ENCODE results near the gene CENPP. TPM values are rescaled to one million over a fixed set of nuclear protein-coding genes. Genes with fewer than 3 reads are reported as not detected.

The CENPP gene
- total RNA-seq, 3 donors from 2014 or later (not counting 1 experiment from before 2014, with no cell fraction given), result 10.3 to 14.5 (median 12.1) TPM

- Mint-ChIP-seq H3K9me3 (no peaks in the 10 kb centered on the region), H3K4me3 (no peak overlapping the region), H3K27me3 (ENCODE audit: low read depth in 2 of 2) (no peaks in the 10 kb centered on the region), H3K36me3 (no peaks in the 10 kb centered on the region), H3K27ac (no peak overlapping the region), H3K4me1 (no peaks in the 10 kb centered on the region)
- no peaks in the 10 kb centered on the region for H3K9me3 ChIP-seq (ENCODE audit: control insufficient read depth, insufficient read depth, low read length)
- H3K4me3 ChIP-seq (ENCODE audit: low read length), result no peak overlapping the region
- no peaks in the 10 kb centered on the region for H3K27me3 ChIP-seq (ENCODE audit: control insufficient read depth, insufficient read depth, low read length)
- ATAC-seq, result no peak
- 96% methylated on average over 3 of the region's 3 CpGs for whole genome bisulfite sequencing (ENCODE audit: insufficient coverage)
- no peaks in the 10 kb centered on the region for H3K4me1 ChIP-seq (ENCODE audit: control insufficient read depth, insufficient read depth, low read length)
- H3K36me3 ChIP-seq (ENCODE audit: control insufficient read depth, insufficient read depth, low read length), result no peaks in the 10 kb centered on the region
- intact Hi-C loops (cut with micrococcal nuclease), result no loop called here
- no peak for DNase-seq
- H3K27ac ChIP-seq (ENCODE audit: low read length), result no peak overlapping the region
- TF ChIP-seq CTCF (IDR thresholded peaks at IDR 0.05), result no peak
These were observed 138.2 kb downstream of the CENPP start for GRCh38 chr9:92463984-92464383.

GRCh38 chr9:92467041-92467440 is 141.3 kb downstream of the CENPP start:
- ATAC-seq (no peak), DNase-seq (no peak)
- no peak overlapping the region for H3K27ac Mint-ChIP-seq
- H3K4me3 ChIP-seq (ENCODE audit: low read length), result no peak overlapping the region
- H3K9me3 Mint-ChIP-seq, result no peaks in the 10 kb centered on the region
- H3K27me3 Mint-ChIP-seq (ENCODE audit: low read depth in 2 of 2), result no peaks in the 10 kb centered on the region
- TF ChIP-seq CTCF (IDR thresholded peaks at IDR 0.05), result no peak
- H3K36me3 Mint-ChIP-seq, result no peaks in the 10 kb centered on the region
- no peak overlapping the region for H3K27ac ChIP-seq (ENCODE audit: low read length)
- no peaks in the 10 kb centered on the region for H3K4me1 Mint-ChIP-seq
- intact Hi-C loops (cut with micrococcal nuclease), result no loop called here
- no peak overlapping the region for H3K4me3 Mint-ChIP-seq
- H3K27me3 ChIP-seq (ENCODE audit: control insufficient read depth, insufficient read depth, low read length), result no peaks in the 10 kb centered on the region
- no peaks in the 10 kb centered on the region for H3K36me3 ChIP-seq (ENCODE audit: control insufficient read depth, insufficient read depth, low read length)
- 91% methylated on average over 1 of the region's 1 CpG for WGBS (ENCODE audit: insufficient coverage)
- no peaks in the 10 kb centered on the region for H3K9me3 ChIP-seq (ENCODE audit: control insufficient read depth, insufficient read depth, low read length)
- no peaks in the 10 kb centered on the region for H3K4me1 ChIP-seq (ENCODE audit: control insufficient read depth, insufficient read depth, low read length)

DNA sequence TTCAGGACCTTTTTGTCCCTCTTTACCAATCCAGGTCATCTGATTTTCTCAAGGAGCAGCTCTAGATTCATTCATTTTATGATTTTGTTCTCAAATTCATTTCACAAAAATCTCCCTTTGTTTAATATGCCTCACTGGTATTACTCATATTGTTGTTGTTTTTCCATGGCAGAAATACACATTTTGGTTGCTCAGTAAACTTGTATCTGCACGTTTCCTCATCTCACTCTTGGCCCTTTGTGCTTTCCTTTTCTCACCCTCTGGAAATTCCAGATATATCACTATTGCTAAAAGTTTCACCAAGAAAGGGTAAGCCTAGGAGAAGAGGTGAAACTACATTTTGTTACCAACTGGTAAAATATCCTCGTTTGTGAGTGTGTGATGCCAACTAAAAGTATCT is 141.8 kb downstream of the CENPP start:
- H3K27me3 Mint-ChIP-seq (ENCODE audit: low read depth in 2 of 2), result no peaks in the 10 kb centered on the region
- ATAC-seq (no peak), DNase-seq (no peak)
- no peak overlapping the region for H3K27ac Mint-ChIP-seq
- H3K36me3 Mint-ChIP-seq, result no peaks in the 10 kb centered on the region
- no peak overlapping the region for H3K27ac ChIP-seq (ENCODE audit: low read length)
- no peaks in the 10 kb centered on the region for H3K4me1 ChIP-seq (ENCODE audit: control insufficient read depth, insufficient read depth, low read length)
- WGBS (ENCODE audit: insufficient coverage), result 89% methylated on average over 2 of the region's 2 CpGs
- intact Hi-C loops (cut with micrococcal nuclease), result no loop called here
- no peak for TF ChIP-seq CTCF (IDR thresholded peaks at IDR 0.05)
- no peak overlapping the region for H3K4me3 Mint-ChIP-seq
- H3K4me1 Mint-ChIP-seq, result no peaks in the 10 kb centered on the region
- H3K36me3 ChIP-seq (ENCODE audit: control insufficient read depth, insufficient read depth, low read length), result no peaks in the 10 kb centered on the region
- no peaks in the 10 kb centered on the region for H3K27me3 ChIP-seq (ENCODE audit: control insufficient read depth, insufficient read depth, low read length)
- no peak overlapping the region for H3K4me3 ChIP-seq (ENCODE audit: low read length)
- H3K9me3 ChIP-seq (ENCODE audit: control insufficient read depth, insufficient read depth, low read length), result no peaks in the 10 kb centered on the region
- no peaks in the 10 kb centered on the region for H3K9me3 Mint-ChIP-seq

GRCh38 chr9:92468206-92468605 is 142.5 kb downstream of the CENPP start:
- intact Hi-C loops (cut with micrococcal nuclease), result no loop called here
- H3K27me3 ChIP-seq (ENCODE audit: control insufficient read depth, insufficient read depth, low read length), result no peaks in the 10 kb centered on the region
- DNase-seq (no peak), ATAC-seq (no peak)
- no peak for TF ChIP-seq CTCF (IDR thresholded peaks at IDR 0.05)
- H3K36me3 Mint-ChIP-seq, result no peaks in the 10 kb centered on the region
- no peaks in the 10 kb centered on the region for H3K27me3 Mint-ChIP-seq (ENCODE audit: low read depth in 2 of 2)
- no peaks in the 10 kb centered on the region for H3K36me3 ChIP-seq (ENCODE audit: control insufficient read depth, insufficient read depth, low read length)
- H3K4me3 Mint-ChIP-seq, result no peak overlapping the region
- 100% methylated on average over 2 of the region's 2 CpGs for WGBS (ENCODE audit: insufficient coverage)
- H3K27ac Mint-ChIP-seq, result no peak overlapping the region
- H3K4me1 ChIP-seq (ENCODE audit: control insufficient read depth, insufficient read depth, low read length), result no peaks in the 10 kb centered on the region
- no peaks in the 10 kb centered on the region for H3K9me3 ChIP-seq (ENCODE audit: control insufficient read depth, insufficient read depth, low read length)
- H3K9me3 Mint-ChIP-seq, result no peaks in the 10 kb centered on the region
- no peaks in the 10 kb centered on the region for H3K4me1 Mint-ChIP-seq
- H3K4me3 ChIP-seq (ENCODE audit: low read length), result no peak overlapping the region
- no peak overlapping the region for H3K27ac ChIP-seq (ENCODE audit: low read length)

Data from natural killer cell (primary cell).